DLD1 (cell line): ENCODE measurements around the gene CTSF.

Experiments
- in situ Hi-C: cut with HindIII; loops from 2 replicates; pipeline ENCODE4 v1.10.0; 2017; ENCODE audit warnings: low sequenced_read_pairs

CTSF gene

GRCh38 chr11:66539870-66540213 is 28.6 kb downstream of the CTSF start:
- in situ Hi-C loops: no loop called here

GRCh38 chr11:66539170-66539869 is 29.1 kb downstream of the CTSF start:
- in situ Hi-C loops: no loop called here

- in situ Hi-C loops: no loop called here
Observed at GRCh38 chr11:66532784-66533183, 35.6 kb downstream of the CTSF start.

- in situ Hi-C loops: no loop called here
Observed at GRCh38 chr11:66531841-66532240, 36.6 kb downstream of the CTSF start.

- in situ Hi-C loops: no loop called here
Observed at GRCh38 chr11:66530927-66531709, 37.3 kb downstream of the CTSF start.

GRCh38 chr11:66529655-66530054 is 38.8 kb downstream of the CTSF start:
- in situ Hi-C loops: no loop called here

GRCh38 chr11:66529069-66529468 is 39.3 kb downstream of the CTSF start:
- in situ Hi-C loops: no loop called here

GRCh38 chr11:66524304-66525040 is 43.9 kb downstream of the CTSF start:
- in situ Hi-C loops: no loop called here

- in situ Hi-C loops: no loop called here
Observed at GRCh38 chr11:66523611-66524010, 44.8 kb downstream of the CTSF start.
